ENCODE results near the gene TSC1.

- no peak for TF ChIP-seq CTCF (conservative IDR thresholded peaks at IDR 0.05; ENCODE audit: low read length)
- TF ChIP-seq EZH2phosphoT487 (IDR thresholded peaks at IDR 0.05; ENCODE audit: borderline replicate concordance) = no peak
These were observed 50.1 kb downstream of the TSC1 start for GRCh38 chr9:132894346-132894745.
